Cardiac muscle cell (in vitro differentiated cells and primary cell): Measurements from ENCODE around the gene METTL1. TPM values are rescaled to one million over a fixed set of nuclear protein-coding genes. Genes with fewer than 3 reads are reported as not detected.
A peak's percentile ranks its signal among the peaks of the same experiment; 100 is the strongest.
"Not testable (repeated sequence)": the region's sequence is repeated elsewhere in the genome, so short reads cannot be mapped to it uniquely, and the experiment has no call there.

Experiments
- DNase-seq, 2 donors: peaks; one replicate each; pipeline versions ENCODE4 v3.0.0 to v3.0.0-alpha.2; 2010 to 2017; ENCODE audit warnings: low read depth in 1 of 2, low spot score in 1 of 2
- H3K27ac ChIP-seq: fragments of 200-600 bp; sonication (generic); 2 replicates; pipeline ENCODE4 v1.5.1; 2016
- H3K27me3 ChIP-seq: fragments of 200-600 bp; sonication (generic); 2 replicates; pipeline ENCODE4 v1.6.0; 2016; ENCODE audit warnings: control low read depth
- H3K36me3 ChIP-seq: fragments of 200-600 bp; sonication (generic); 2 replicates; pipeline ENCODE4 v1.5.1; 2016; ENCODE audit warnings: control low read depth
- H3K4me1 ChIP-seq: fragments of 200-600 bp; sonication (generic); 2 replicates; pipeline ENCODE4 v1.8.1; 2017; ENCODE audit warnings: low read depth, mild to moderate bottlenecking, mixed run types
- H3K4me3 ChIP-seq: fragments of 200-600 bp; sonication (generic); 2 replicates; pipeline ENCODE4 v1.5.1; 2016; ENCODE audit warnings: mild to moderate bottlenecking
- H3K9me3 ChIP-seq: fragments of 200-600 bp; sonication (generic); 2 replicates; pipeline ENCODE4 v1.5.1; 2017; ENCODE audit warnings: low read depth, mild to moderate bottlenecking, control low read depth
- CTCF ChIP-seq: IDR thresholded peaks from 2 replicates; pipeline ENCODE4 v1.5.1; 2012; ENCODE audit warnings: low read depth, mild to moderate bottlenecking, low read length
- polyA plus RNA-seq: library from polyadenylated mRNA; unstranded; fragments of >200 nt; fragmentation: Nextera tagmentation; extraction: Ambion mirVana; gene quantifications from 2 replicates; pipeline ENCODE4 v1.2.1, GENCODE V29; 2016
- total RNA-seq: library from RNA; depleted of rRNA; stranded (reverse); fragments of >200 nt; gene quantifications from 2 replicates; pipeline ENCODE4 v1.2.3, GENCODE V29; 2016

The METTL1 gene
- total RNA-seq (8.1 and 11.9 TPM in 2 replicates), polyA plus RNA-seq (20.0 and 21.6 TPM in 2 replicates)

- peak; percentile 96 to 98 for DNase-seq
- TF ChIP-seq CTCF: no peak
- Histone ChIP-seq H3K9me3 (no peaks in the 10 kb centered on the region), H3K4me3 (peak within 1 kb of the TSS; percentile 57), H3K36me3 (no peaks in the 10 kb centered on the region), H3K4me1 (peaks cover 4% of the 10 kb centered on the region), H3K27me3 (peaks cover 9% of the 10 kb centered on the region), H3K27ac (peak within 1 kb of the TSS; percentile 86)
Observed at GRCh38 chr12:57771873-57772428, at the start of gene METTL1. Gene METTL1, minus strand, starts transcription at chr12:57772105. Its CDS starts 22 bp downstream, at chr12:57772083.

GRCh38 chr12:57821015-57821414 lies 49.1 kb upstream of the METTL1 start:
- H3K27me3 ChIP-seq, H3K4me1 ChIP-seq, H3K4me3 ChIP-seq, DNase-seq, H3K27ac ChIP-seq, H3K9me3 ChIP-seq: not testable (repeated sequence)
- peaks cover 46% of the 10 kb centered on the region for H3K36me3 ChIP-seq

- H3K4me3 ChIP-seq, H3K27me3 ChIP-seq, H3K4me1 ChIP-seq, DNase-seq, H3K9me3 ChIP-seq: not testable (repeated sequence)
- Histone ChIP-seq H3K36me3 (peaks cover 37% of the 10 kb centered on the region), H3K27ac (peak overlapping the region; percentile 62)
Observed at GRCh38 chr12:57820119-57820518, 48.2 kb upstream of the METTL1 start.

- H3K27me3 ChIP-seq, DNase-seq, H3K9me3 ChIP-seq, H3K4me1 ChIP-seq, H3K4me3 ChIP-seq, H3K27ac ChIP-seq: not testable (repeated sequence)
- H3K36me3 ChIP-seq: peaks cover 16% of the 10 kb centered on the region
Observed at GRCh38 chr12:57817990-57818331, 46.1 kb upstream of the METTL1 start.

- Histone ChIP-seq H3K27me3 (no peaks in the 10 kb centered on the region), H3K4me1 (no peaks in the 10 kb centered on the region), H3K27ac (no peak overlapping the region), H3K4me3 (no peak overlapping the region), H3K9me3 (no peaks in the 10 kb centered on the region), H3K36me3 (peaks cover 11% of the 10 kb centered on the region)
- no peak for TF ChIP-seq CTCF
- DNase-seq: no peak
Observed at GRCh38 chr12:57817261-57817989, 45.5 kb upstream of the METTL1 start.

GRCh38 chr12:57816855-57817151 lies 44.9 kb upstream of the METTL1 start:
- H3K27ac ChIP-seq: no peak overlapping the region
- H3K36me3 ChIP-seq: peaks cover 11% of the 10 kb centered on the region
- peak in 1 of 2 donors; percentile 82 for DNase-seq
- H3K9me3 ChIP-seq: no peaks in the 10 kb centered on the region
- no peaks in the 10 kb centered on the region for H3K4me1 ChIP-seq
- TF ChIP-seq CTCF: no peak
- no peaks in the 10 kb centered on the region for H3K27me3 ChIP-seq
- H3K4me3 ChIP-seq: no peak overlapping the region

GRCh38 chr12:57816001-57816854 lies 44.3 kb upstream of the METTL1 start:
- no peak overlapping the region for H3K4me3 ChIP-seq
- H3K9me3 ChIP-seq: no peaks in the 10 kb centered on the region
- TF ChIP-seq CTCF: no peak
- DNase-seq: no peak
- H3K27ac ChIP-seq: no peak overlapping the region
- H3K27me3 ChIP-seq: no peaks in the 10 kb centered on the region
- H3K4me1 ChIP-seq: no peaks in the 10 kb centered on the region
- H3K36me3 ChIP-seq: peaks cover 11% of the 10 kb centered on the region
